Neural progenitor cell (in vitro differentiated cells): Measurements from ENCODE around the gene SLC25A47.

Source experiments
- CTCF ChIP-seq: fragments of 200-600 bp; sonication (generic); IDR thresholded peaks from 2 replicates; pipeline ENCODE4 v1.5.1; 2017; ENCODE audit warnings: antibody characterized with exemption, mild to moderate bottlenecking
- EZH2 ChIP-seq: fragments of 200-600 bp; sonication (generic); IDR thresholded peaks from 2 replicates; pipeline ENCODE4 v1.6.1; 2017; ENCODE audit warnings: antibody characterized with exemption, mild to moderate bottlenecking, moderate library complexity
- EZH2phosphoT487 ChIP-seq: fragments of 200-600 bp; sonication (generic); IDR thresholded peaks from 2 replicates; pipeline ENCODE4 v1.6.1; 2017; ENCODE audit warnings: antibody characterized with exemption

GRCh38 chr14:100320157-100320856 is 2.8 kb upstream of the SLC25A47 start:
- TF ChIP-seq CTCF = no peak
- no peak for TF ChIP-seq EZH2
- TF ChIP-seq EZH2phosphoT487 = no peak
